ENCODE measurements around the gene AGA.

AGA gene

GRCh38 chr4:177441803-177442622 lies at the start of gene AGA:
Gene AGA (minus strand): TSS chr4:177442437. CDS start chr4:177442375, 62 bp downstream.
- peak; percentile 94 for DNase-seq (ENCODE audit: low read depth)

- DNase-seq (ENCODE audit: low read depth): no peak
Observed at GRCh38 chr4:177492022-177492421, 49.8 kb upstream of the AGA start.

- no peak for DNase-seq (ENCODE audit: low read depth)
Observed at GRCh38 chr4:177490769-177491168, 48.5 kb upstream of the AGA start.

- no peak for DNase-seq (ENCODE audit: low read depth)
Observed at GRCh38 chr4:177489471-177490246, 47.4 kb upstream of the AGA start.

GRCh38 chr4:177487977-177488376 lies 45.7 kb upstream of the AGA start:
- no peak for DNase-seq (ENCODE audit: low read depth)

- DNase-seq (ENCODE audit: low read depth): no peak
Observed at GRCh38 chr4:177485528-177485927, 43.3 kb upstream of the AGA start.

- DNase-seq (ENCODE audit: low read depth): no peak
Observed at GRCh38 chr4:177484613-177485021, 42.4 kb upstream of the AGA start.

- no peak for DNase-seq (ENCODE audit: low read depth)
Observed at GRCh38 chr4:177483760-177484159, 41.5 kb upstream of the AGA start.

- no peak for DNase-seq (ENCODE audit: low read depth)
Observed at GRCh38 chr4:177483271-177483670, 41.0 kb upstream of the AGA start.

- no peak for DNase-seq (ENCODE audit: low read depth)
Observed at GRCh38 chr4:177482367-177482766, 40.1 kb upstream of the AGA start.

GRCh38 chr4:177480795-177481194 lies 38.6 kb upstream of the AGA start:
- no peak for DNase-seq (ENCODE audit: low read depth)

- no peak for DNase-seq (ENCODE audit: low read depth)
Observed at GRCh38 chr4:177479063-177479462, 36.8 kb upstream of the AGA start.

GRCh38 chr4:177478496-177478895 lies 36.3 kb upstream of the AGA start:
- DNase-seq (ENCODE audit: low read depth): no peak

GRCh38 chr4:177473991-177474390 lies 31.8 kb upstream of the AGA start:
- no peak for DNase-seq (ENCODE audit: low read depth)

GRCh38 chr4:177464026-177464425 lies 21.8 kb upstream of the AGA start:
- no peak for DNase-seq (ENCODE audit: low read depth)

GRCh38 chr4:177461606-177462005 lies 19.4 kb upstream of the AGA start:
- no peak for DNase-seq (ENCODE audit: low read depth)

- no peak for DNase-seq (ENCODE audit: low read depth)
Observed at GRCh38 chr4:177460460-177460859, 18.2 kb upstream of the AGA start.

GRCh38 chr4:177455561-177455970 lies 13.3 kb upstream of the AGA start:
- no peak for DNase-seq (ENCODE audit: low read depth)

- DNase-seq (ENCODE audit: low read depth): no peak
Observed at GRCh38 chr4:177453116-177453515, 10.9 kb upstream of the AGA start.

- no peak for DNase-seq (ENCODE audit: low read depth)
Observed at GRCh38 chr4:177451108-177451500, 8.9 kb upstream of the AGA start.

- no peak for DNase-seq (ENCODE audit: low read depth)
Observed at GRCh38 chr4:177450426-177451107, 8.3 kb upstream of the AGA start.

- DNase-seq (ENCODE audit: low read depth): no peak
Observed at GRCh38 chr4:177448850-177449249, 6.6 kb upstream of the AGA start.

All from activated T-cell treated with anti-CD3 and anti-CD28 coated beads for 48 hours (primary cell).